ENCODE data around the gene REEP2.

DNA sequence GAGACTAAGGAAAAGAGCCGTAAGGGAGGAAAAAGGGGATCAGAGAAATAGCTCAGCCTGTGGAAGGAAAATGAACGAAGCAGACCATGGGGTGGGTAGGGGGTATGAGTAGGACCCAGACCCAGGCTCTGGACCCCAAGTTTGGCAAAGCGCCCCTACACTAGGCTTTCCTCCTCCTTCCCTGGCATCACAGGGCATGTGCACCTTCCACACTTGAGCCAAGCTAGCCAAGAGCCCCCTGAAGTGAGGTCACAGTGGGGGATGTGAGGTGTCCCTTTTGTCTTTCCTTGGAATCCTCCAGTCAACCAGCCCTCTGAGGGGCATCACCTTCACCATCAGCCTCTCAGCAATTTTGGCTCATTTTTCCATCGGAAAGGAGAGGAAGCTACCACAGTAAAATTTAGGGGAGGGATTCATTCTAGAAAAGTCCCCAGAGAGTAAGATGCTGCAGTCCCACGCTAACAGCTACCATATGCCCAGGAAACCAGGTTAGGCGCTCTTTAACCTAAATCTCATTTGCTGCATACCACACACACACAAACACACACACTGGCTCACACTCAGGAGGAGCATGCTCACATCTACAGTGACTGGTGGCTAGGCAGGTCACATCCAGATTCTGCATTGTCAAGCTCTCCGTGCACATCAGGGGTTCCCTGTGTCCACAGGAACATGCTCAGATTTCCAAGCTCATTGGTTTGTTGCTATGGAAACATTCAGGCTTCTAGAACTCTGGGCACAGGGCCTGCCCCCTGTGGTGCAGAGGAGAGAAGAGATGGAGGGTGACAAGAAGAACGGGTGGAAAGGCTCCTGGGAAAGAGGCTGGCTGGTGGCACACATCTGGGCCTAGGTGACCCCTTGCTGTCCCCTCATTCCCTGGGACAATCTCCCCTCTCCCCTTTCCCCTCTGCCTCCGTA is 9.9 kb downstream of the REEP2 start:
- TF ChIP-seq POLR2A (IDR thresholded peaks at IDR 0.05; ENCODE audit: low read length) (no peak), MYC (IDR thresholded peaks at IDR 0.05; ENCODE audit: borderline replicate concordance, low read length) (no peak), SMC3 (IDR thresholded peaks at IDR 0.05) (no peak)
